ENCODE results near the gene ARMC7. TPM values are rescaled to one million over a fixed set of nuclear protein-coding genes. Genes with fewer than 3 reads are reported as not detected.

The ARMC7 gene
- total RNA-seq, 1 experiment from 2014 or later: 22.8 TPM

DNA sequence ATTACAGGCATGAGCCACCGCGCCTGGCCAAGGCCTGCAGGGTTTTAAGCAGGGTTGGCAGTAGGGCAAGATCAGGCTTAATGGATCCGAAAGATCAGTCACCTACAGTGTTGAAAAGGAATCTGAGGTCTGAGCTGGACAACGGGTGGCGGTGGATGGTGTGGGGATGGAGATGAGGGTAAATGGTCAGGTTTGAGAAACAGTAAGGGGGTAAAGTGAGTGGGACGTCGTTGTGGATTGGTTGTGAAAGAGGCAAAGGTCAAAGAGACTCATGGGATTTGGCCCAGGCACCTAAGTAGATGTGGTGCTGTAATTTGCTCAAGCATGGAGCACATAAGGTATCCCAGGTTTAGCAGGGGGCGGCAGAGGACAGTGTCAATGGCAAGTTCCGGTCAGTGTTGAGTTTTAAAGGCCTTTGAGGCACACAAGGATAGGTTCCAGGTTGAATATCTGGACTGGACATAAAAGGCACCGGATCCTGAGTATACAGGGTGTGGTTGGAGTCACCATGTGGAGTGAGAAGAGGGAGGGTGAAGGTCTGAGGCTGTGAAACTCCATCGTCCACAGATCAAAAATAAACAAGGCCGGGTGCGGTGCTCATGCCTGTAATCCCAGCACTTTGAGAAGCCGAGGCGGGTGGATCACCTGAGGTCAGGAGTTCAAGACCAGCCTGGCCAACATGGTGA, 23.1 kb upstream of the ARMC7 start:
- Histone ChIP-seq H2BK12ac (ENCODE audit: insufficient read length, low read depth, low read length) (no peak overlapping the region), H3K4me2 (ENCODE audit: insufficient read depth, insufficient read length, low read length) (peak overlapping the region; percentile 49), H3K56ac (ENCODE audit: insufficient read length, low read depth, low read length) (no peak overlapping the region), H3K79me1 (ENCODE audit: insufficient read depth, low read depth, low read length, poor library complexity, severe bottlenecking) (no peaks in the 10 kb centered on the region), H3K79me2 (ENCODE audit: insufficient read depth, low read length) (no peaks in the 10 kb centered on the region), H4K5ac (ENCODE audit: insufficient read length, low read depth, low read length) (no peak overlapping the region), H2AK5ac (ENCODE audit: insufficient read length, low read length) (no peak overlapping the region), H2BK5ac (ENCODE audit: insufficient read length, low read length) (no peak overlapping the region), H3T11ph (ENCODE audit: low read length) (no peak overlapping the region), H4K20me1 (ENCODE audit: control insufficient read depth, insufficient read depth, insufficient read length) (no peaks in the 10 kb centered on the region), H2BK15ac (ENCODE audit: low read depth, low read length) (no peak overlapping the region), H3K27me3 (ENCODE audit: insufficient read depth, low read length) (no peaks in the 10 kb centered on the region), H2AFZ (ENCODE audit: low read length) (no peak overlapping the region), H3K9ac (ENCODE audit: extremely low read depth, insufficient read length, low read length) (no peak overlapping the region), H3K23me2 (ENCODE audit: insufficient read length, low read depth, low read length, poor library complexity, severe bottlenecking) (peaks cover 7% of the 10 kb centered on the region), H3K4me1 (ENCODE audit: insufficient read depth, low read length) (peaks cover 13% of the 10 kb centered on the region; the same call in 1 of the 2 replicates), H3K4ac (ENCODE audit: low read depth, low read length) (no peak overlapping the region), H3K18ac (ENCODE audit: insufficient read length, low read depth, low read length) (no peak overlapping the region), H3K27ac (ENCODE audit: insufficient read length, low read depth, low read length) (no peak overlapping the region), H2BK120ac (ENCODE audit: low read depth, low read length, poor library complexity, severe bottlenecking) (no peak overlapping the region), H3K14ac (ENCODE audit: insufficient read depth, low read length) (no peak overlapping the region), H2BK20ac (ENCODE audit: low read depth, low read length, poor library complexity, severe bottlenecking) (no peak overlapping the region), H4K8ac (replicated peaks; ENCODE audit: insufficient read length, low read depth, low read length) (no peak overlapping the region), H3K23ac (ENCODE audit: insufficient read length, low read depth, low read length) (no peak overlapping the region), H3K9me3 (ENCODE audit: control insufficient read depth, low read depth, low read length) (no peaks in the 10 kb centered on the region), H4K91ac (ENCODE audit: insufficient read length, low read depth, low read length) (no peak overlapping the region)
- no peaks in the 10 kb centered on the region for H3K27me3 Mint-ChIP-seq (ENCODE audit: low read depth)
- H3K4me1 Mint-ChIP-seq: peaks cover 58% of the 10 kb centered on the region in 2 experiments
- no CpG with 5 or more reads among the region's 15 CpGs for WGBS (ENCODE audit: extremely low coverage, insufficient read length, low lambda C conversion rate)
- H3K9me3 Mint-ChIP-seq: no peaks in the 10 kb centered on the region
- DNase-seq: peak; percentile 58
- TF ChIP-seq, protein P1, sequence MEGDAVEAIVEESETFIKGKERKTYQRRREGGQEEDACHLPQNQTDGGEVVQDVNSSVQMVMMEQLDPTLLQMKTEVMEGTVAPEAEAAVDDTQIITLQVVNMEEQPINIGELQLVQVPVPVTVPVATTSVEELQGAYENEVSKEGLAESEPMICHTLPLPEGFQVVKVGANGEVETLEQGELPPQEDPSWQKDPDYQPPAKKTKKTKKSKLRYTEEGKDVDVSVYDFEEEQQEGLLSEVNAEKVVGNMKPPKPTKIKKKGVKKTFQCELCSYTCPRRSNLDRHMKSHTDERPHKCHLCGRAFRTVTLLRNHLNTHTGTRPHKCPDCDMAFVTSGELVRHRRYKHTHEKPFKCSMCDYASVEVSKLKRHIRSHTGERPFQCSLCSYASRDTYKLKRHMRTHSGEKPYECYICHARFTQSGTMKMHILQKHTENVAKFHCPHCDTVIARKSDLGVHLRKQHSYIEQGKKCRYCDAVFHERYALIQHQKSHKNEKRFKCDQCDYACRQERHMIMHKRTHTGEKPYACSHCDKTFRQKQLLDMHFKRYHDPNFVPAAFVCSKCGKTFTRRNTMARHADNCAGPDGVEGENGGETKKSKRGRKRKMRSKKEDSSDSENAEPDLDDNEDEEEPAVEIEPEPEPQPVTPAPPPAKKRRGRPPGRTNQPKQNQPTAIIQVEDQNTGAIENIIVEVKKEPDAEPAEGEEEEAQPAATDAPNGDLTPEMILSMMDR (conservative IDR thresholded peaks at IDR 0.05): no peak
- peaks cover 0 to 4% (median 2%) of the 10 kb centered on the region in 3 experiments; a peak in 4 of 7 replicates for H3K36me3 Mint-ChIP-seq (ENCODE audit: insufficient read depth in 1 of 3, low read depth in 3 of 3)
- H3K27ac Mint-ChIP-seq: peak overlapping the region; percentile 21 to 96 (median 50)
- peak overlapping the region; percentile 63 to 79 for H3K4me3 Mint-ChIP-seq
